Measurements from ENCODE around the gene LIN37.

Gene LIN37

GRCh38 chr19:35754370-35755130, 6.2 kb downstream of the LIN37 start:
- TF ChIP-seq EZH2 (IDR thresholded peaks at IDR 0.05; ENCODE audit: borderline replicate concordance, low read length), result no peak
- no peak for TF ChIP-seq CTCF (IDR thresholded peaks at IDR 0.05; ENCODE audit: low read length)
- Histone ChIP-seq H3K27me3 (ENCODE audit: insufficient read depth, low read length) (no peaks in the 10 kb centered on the region), H3K4me3 (ENCODE audit: low read depth, low read length, poor library complexity, severe bottlenecking) (no peak overlapping the region), H3K9me3 (ENCODE audit: low read length) (no peaks in the 10 kb centered on the region), H3K79me2 (ENCODE audit: insufficient read depth, low read length) (no peaks in the 10 kb centered on the region), H2AFZ (ENCODE audit: low read length) (no peak overlapping the region), H3K27ac (ENCODE audit: low read depth, low read length, poor library complexity, severe bottlenecking) (no peak overlapping the region), H3K4me2 (ENCODE audit: low read length) (no peak overlapping the region), H3K9ac (ENCODE audit: low read length) (no peak overlapping the region), H4K20me1 (ENCODE audit: insufficient read depth, low read length) (no peaks in the 10 kb centered on the region), H3K36me3 (ENCODE audit: insufficient read depth, low read length) (0 out of 2 replicates have a peak, but pooled peaks cover 5% of the 10 kb centered on the region), H3K9me2 (ENCODE audit: low read depth, low read length) (no peaks in the 10 kb centered on the region), H3F3A (ENCODE audit: insufficient read depth, low read length) (no peaks in the 10 kb centered on the region), H3K4me1 (ENCODE audit: insufficient read depth, low read length, severe bottlenecking) (peaks cover 18% of the 10 kb centered on the region)

- no peaks in the 10 kb centered on the region for H3K9me3 ChIP-seq (ENCODE audit: low read length)
- H3K36me3 ChIP-seq (ENCODE audit: insufficient read depth, low read length), result peaks cover 10% of the 10 kb centered on the region; the same call in 1 of the 2 replicates
- no peaks in the 10 kb centered on the region for H3K79me2 ChIP-seq (ENCODE audit: insufficient read depth, low read length)
- TF ChIP-seq EZH2 (IDR thresholded peaks at IDR 0.05; ENCODE audit: borderline replicate concordance, low read length) (no peak), CTCF (IDR thresholded peaks at IDR 0.05; ENCODE audit: low read length) (no peak)
- H3K4me1 ChIP-seq (ENCODE audit: insufficient read depth, low read length, severe bottlenecking), result peaks cover 21% of the 10 kb centered on the region
- H2AFZ ChIP-seq (ENCODE audit: low read length), result no peak overlapping the region
- H3K27me3 ChIP-seq (ENCODE audit: insufficient read depth, low read length), result no peaks in the 10 kb centered on the region
- H3K4me2 ChIP-seq (ENCODE audit: low read length), result no peak overlapping the region
- no peak overlapping the region for H3K9ac ChIP-seq (ENCODE audit: low read length)
- no peaks in the 10 kb centered on the region for H4K20me1 ChIP-seq (ENCODE audit: insufficient read depth, low read length)
- no peak overlapping the region for H3K4me3 ChIP-seq (ENCODE audit: low read depth, low read length, poor library complexity, severe bottlenecking)
- no peaks in the 10 kb centered on the region for H3F3A ChIP-seq (ENCODE audit: insufficient read depth, low read length)
- H3K9me2 ChIP-seq (ENCODE audit: low read depth, low read length), result no peaks in the 10 kb centered on the region
- no peak overlapping the region for H3K27ac ChIP-seq (ENCODE audit: low read depth, low read length, poor library complexity, severe bottlenecking)
Measured at GRCh38 chr19:35755131-35755549, 6.8 kb downstream of the LIN37 start.

- TF ChIP-seq EZH2 (IDR thresholded peaks at IDR 0.05; ENCODE audit: borderline replicate concordance, low read length), result no peak
- TF ChIP-seq CTCF (IDR thresholded peaks at IDR 0.05; ENCODE audit: low read length), result no peak
- H3K9me2 ChIP-seq (ENCODE audit: low read depth, low read length), result no peaks in the 10 kb centered on the region
- H3K27ac ChIP-seq (ENCODE audit: low read depth, low read length, poor library complexity, severe bottlenecking), result no peak overlapping the region
- H3K79me2 ChIP-seq (ENCODE audit: insufficient read depth, low read length), result no peaks in the 10 kb centered on the region
- H4K20me1 ChIP-seq (ENCODE audit: insufficient read depth, low read length), result no peaks in the 10 kb centered on the region
- H3K9ac ChIP-seq (ENCODE audit: low read length), result no peak overlapping the region
- H2AFZ ChIP-seq (ENCODE audit: low read length), result no peak overlapping the region
- no peaks in the 10 kb centered on the region for H3K27me3 ChIP-seq (ENCODE audit: insufficient read depth, low read length)
- H3K4me2 ChIP-seq (ENCODE audit: low read length), result no peak overlapping the region
- H3F3A ChIP-seq (ENCODE audit: insufficient read depth, low read length), result no peaks in the 10 kb centered on the region
- peaks cover 21% of the 10 kb centered on the region for H3K4me1 ChIP-seq (ENCODE audit: insufficient read depth, low read length, severe bottlenecking)
- H3K9me3 ChIP-seq (ENCODE audit: low read length), result no peaks in the 10 kb centered on the region
- H3K36me3 ChIP-seq (ENCODE audit: insufficient read depth, low read length), result peaks cover 16% of the 10 kb centered on the region
- H3K4me3 ChIP-seq (ENCODE audit: low read depth, low read length, poor library complexity, severe bottlenecking), result no peak overlapping the region
Measured at GRCh38 chr19:35755550-35756376, 7.4 kb downstream of the LIN37 start.
